NCI-H526 (cell line): ENCODE data around the gene PCED1A.
"Not testable (repeated sequence)": the region's sequence is repeated elsewhere in the genome, so short reads cannot be mapped to it uniquely, and the experiment has no call there.

Experiments used
- DNase-seq, 2 experiments: peaks; one replicate each; lab custom pipeline; 2025; lab: John Stamatoyannopoulos, UW

PCED1A gene

DNA sequence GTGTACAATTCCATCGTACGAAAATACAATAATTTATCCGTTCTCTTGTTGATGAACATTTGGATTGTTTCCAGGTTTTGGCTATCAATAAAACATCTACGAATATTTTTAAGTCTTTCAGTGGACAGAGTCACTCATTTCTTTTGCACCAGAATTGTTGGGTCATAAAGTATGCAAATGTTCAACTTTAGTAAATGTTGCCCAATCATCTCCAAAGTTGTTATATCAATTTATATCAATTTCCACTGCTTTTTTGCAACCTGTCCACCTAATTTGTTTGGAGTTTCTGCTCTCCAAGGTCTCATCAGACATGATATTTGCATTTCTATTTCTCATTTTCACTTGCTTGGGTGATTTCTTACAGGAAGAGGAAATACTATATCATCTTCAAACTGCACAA, 13.8 kb downstream of the PCED1A start:
- no peak for DNase-seq

DNA sequence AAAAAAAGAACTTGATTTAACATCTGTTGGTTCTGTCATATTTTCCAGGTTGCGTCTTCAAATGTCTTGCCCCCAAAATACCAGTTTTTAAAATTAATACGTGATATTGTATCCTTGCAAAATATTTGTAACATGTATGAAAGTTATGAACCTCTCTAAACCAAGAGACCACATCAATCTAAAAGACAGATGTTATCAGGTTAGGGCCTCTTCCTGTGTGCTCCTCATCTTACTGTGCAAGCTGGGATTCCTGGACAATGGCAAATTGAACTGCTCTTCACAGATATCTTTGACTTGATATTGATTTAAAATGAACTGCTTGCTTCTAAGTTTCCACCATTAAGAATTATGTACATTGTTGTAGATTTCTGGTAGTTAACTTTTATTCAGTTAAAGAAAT, 14.7 kb downstream of the PCED1A start:
- no peak for DNase-seq

DNA sequence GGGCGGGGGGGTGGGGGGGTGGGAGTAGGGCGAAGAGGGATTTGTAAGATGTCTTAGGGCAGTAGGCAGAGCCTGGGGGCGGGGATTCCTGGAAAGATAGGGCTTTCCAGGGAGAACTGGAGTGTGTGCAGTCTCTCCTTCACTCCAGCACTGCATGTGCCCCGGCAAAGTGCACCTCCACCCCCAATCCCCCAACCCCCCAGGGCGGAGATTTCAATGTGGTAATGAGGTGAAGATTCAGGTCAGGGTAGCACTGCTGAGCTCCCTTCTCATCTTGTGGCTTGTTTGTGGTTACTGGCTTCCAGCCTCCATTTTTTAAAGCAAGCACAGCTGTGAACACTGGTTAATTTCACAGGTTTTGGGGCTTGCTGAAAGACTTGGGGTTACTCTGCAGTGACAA, 18.4 kb downstream of the PCED1A start:
- no peak for DNase-seq

DNA sequence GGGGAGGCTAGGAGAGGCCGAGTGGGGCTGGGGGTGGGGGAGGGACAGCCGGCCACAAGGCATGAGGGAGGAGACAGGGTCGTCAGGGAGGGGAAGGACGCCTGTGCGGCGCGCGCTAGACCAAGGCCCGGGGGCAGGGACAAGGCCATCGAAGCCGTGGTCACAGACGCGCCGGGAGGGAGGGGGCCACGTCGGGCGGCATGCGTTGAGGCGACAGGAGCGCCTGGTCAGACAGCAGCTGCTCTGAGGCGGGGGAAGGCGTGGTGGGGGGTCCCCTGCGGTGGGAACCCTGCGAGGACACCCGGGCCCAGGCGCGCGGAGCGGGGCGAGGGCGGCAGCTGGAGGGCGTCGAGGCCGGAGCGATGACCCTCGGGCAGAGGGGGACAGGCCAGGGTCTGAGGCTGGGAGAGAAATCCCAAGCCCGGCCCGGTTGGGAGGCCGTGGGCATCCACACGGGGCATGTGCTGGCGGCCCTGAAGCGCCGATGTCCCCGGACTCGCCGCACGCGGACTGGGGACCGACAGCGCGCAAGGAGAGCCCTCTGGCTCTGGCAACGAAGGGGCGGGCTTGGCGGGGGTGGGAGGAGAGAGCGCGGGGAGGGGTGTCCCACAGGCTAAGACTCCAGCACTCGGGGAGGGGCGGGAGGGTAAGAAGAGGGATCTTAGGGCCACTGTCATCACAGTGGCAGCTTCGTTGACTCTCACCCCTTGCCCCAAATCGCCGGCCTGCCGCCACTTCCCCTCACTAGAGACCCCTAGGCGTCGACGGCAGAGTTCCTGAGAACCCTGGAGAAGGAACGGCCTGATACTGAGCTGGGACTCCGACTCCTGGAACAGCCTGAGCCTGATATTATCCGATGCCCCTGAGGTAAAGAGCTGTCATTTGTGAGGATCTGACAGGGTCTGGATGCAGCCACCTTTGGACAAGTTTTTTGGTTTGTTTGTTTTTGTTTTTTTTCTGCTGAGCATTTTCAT, 19.3 kb downstream of the PCED1A start:
- no peak for DNase-seq

DNA sequence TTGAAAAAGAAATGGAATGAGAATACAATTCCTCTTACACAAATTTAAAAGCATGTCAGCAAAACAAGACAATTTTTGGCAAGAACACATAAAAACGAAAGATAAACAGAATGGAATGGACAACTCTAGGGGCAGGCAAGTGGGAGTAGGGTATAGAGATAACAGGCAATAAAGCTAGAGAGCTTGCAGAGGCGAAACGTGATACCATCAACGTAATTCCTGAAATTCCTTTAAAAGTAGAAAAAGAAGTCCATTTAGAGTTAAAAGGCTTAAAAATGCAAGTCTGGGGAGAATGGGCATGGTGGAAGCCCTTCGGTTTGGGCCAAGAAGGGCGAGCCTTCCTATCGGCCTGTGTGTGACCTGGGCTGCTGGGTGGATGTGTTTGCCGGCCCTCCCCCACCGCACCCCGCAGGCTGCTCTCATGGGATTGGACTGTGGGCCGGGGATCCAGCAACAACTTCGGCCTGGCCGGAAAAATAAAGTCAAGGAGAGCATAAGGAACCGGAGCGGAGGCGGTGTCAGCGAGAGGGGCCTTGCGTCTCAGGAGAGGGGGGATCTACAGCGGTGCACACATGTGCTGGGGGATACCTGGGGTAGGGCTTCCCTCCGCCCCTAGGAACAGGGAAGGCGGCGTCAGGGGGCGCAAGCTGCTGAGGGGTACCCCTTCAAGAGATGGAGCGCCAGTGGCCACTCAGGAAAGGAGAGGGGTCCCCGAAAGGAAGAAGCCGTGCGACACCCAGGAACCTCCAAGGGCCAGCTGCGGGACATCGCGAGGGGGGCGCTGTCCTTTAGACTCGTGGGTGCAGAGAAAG, 20.2 kb downstream of the PCED1A start:
- no peak for DNase-seq

DNA sequence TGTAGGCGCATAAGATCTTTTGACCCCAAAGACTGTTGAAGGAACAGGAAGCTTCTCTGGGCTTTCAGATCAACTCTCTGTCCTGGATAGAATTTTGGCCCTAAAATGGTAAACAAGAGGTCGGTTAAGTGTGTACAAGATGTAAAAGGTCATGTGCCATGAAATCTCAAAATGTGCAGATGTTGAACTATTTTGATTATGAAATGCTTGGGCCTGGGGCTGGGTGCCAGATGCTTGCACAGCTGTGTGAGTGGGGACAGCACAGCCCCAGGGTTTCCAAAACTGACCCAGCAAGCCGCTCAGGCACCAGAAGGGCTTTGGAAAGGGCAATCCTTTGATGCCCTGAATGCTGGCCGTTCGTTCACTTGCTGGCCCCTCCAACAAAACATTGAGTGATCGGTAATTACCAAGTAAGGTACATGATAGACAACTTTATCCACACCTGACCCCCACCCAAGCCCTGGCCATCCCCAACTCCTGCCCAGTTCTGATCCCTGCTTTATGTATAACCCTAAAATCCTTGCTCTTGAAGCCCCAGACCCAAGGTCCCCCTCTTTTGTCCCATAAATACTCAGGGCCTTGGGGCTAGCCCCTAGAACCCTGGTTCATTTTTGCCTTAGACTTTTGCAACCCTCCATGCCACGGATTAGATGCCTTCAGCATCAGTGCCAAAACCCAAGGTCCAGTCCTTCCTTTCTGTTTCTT, 22.4 kb downstream of the PCED1A start:
- no peak for DNase-seq

DNA sequence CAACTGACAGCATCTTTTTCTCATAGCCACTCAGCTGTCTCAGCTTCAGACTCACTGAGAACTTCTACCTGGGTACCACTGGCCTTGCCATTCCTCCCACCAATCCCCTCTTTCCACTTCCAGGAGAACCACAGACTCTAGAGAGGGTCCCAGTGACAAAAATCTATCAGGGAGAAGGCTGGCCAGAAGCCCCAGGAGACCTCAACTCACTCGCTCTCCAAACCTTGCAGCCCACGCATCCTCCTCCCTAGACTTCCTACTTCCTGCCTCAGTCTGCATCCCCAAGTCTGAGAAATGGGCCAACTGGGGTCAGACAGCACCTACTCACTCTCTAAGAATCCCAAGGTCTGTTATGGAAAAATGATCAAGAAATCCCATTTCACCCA, 23.1 kb downstream of the PCED1A start:
- DNase-seq, result no peak

DNA sequence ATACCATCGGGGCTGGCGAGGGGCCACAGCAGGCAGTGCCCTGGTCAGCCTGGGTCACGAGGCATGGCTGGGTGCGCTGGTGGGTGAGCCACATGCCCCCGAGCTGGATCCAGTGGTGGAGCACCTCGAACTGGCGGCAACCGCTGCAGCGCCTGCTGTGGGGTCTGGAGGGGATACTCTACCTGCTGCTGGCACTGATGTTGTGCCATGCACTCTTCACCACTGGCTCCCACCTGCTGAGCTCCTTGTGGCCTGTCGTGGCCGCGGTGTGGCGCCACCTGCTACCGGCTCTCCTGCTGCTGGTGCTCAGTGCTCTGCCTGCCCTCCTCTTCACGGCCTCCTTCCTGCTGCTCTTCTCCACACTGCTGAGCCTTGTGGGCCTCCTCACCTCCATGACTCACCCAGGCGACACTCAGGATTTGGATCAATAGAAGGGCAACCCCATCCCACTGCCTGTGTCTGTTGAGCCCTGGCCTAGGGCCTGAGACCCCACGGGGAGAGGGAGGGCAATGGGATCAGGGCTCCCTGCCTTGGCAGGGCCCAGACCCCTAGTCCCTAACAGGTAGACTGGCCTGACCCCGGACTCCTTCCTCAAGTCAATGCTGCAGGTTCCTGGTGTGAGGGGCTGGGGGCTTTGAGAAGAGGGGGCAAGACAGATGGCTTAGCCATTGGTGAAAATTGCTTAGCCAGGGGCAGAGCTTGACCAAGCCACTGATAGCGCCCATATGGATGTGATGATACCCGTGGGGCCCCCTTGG, 23.7 kb downstream of the PCED1A start:
- peak in 1 of 2 experiments; percentile 41 for DNase-seq

DNA sequence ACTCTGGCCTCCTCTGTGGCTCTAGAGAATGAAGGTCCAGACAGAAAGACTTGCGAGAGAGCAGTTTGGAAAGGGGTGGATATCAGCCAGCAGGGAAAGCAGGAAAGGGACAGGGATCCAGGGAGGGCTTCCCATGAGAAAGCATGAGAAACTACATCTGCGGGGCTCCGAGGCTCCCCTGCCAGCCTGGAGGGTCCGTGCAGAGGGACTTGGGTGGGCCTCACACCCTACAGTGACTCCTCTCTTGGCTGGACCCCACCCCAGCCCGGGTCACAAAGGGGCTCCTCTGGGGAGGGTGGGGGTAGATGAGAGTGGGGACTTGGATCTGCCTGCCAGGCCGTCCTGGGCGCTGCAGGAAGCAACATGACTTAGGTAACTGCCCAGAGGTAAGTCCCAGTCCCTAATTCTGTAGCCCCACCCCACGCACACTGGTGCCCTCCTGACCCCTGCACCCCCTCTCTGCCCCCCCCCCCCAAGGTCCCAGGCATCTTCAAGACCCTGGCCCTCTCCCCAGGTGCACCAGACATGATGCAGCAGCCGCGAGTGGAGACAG, 24.3 kb downstream of the PCED1A start, which contains the start of gene TMEM239:
Gene TMEM239 (plus strand): TSS at position 335 of the 553 bp plus-strand sequence. CDS start 191 bp downstream, at position 526.
- DNase-seq, result no peak

DNA sequence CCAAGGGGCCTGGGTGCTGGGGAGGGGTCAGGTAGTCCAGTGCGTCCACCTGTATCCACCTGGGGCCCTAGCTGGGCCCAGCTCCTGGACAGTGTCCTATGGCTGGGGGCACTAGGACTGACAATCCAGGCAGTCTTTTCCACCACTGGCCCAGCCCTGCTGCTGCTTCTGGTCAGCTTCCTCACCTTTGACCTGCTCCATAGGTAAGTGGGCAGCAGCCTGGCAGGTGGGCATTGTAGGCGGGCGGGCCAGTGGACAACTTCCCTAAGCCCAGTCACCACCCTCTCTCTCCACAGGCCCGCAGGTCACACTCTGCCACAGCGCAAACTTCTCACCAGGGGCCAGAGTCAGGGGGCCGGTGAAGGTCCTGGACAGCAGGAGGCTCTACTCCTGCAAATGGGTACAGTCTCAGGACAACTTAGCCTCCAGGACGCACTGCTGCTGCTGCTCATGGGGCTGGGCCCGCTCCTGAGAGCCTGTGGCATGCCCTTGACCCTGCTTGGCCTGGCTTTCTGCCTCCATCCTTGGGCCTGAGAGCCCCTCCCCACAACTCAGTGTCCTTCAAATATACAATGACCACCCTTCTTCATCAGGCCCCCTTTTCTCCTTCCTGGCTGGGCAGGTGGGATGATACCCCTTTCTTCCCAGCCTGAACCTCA, 25.1 kb downstream of the PCED1A start:
- DNase-seq, result no peak

DNA sequence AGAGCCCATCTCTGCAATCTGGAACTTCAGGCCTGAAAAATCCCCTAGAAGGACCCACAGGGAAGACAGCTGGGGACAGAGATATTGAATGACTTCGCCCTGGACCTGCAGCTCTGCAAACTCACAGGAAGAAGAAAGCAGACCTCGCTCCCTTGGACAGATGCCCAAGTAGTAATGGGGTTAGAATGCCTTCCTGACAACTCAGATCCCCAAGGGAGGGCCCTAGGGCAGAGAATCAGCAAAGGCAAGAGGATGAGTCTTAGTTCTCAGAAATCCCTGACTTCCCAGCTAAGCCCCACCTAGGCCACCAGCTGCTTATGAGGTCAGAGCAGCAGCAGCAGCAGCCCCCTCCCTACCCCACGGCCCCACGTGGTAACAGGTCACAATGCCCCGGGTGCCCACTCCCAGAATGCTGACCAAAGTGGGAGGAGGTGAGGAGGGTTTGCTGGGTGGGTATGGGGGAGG, 25.8 kb downstream of the PCED1A start, which contains the start of gene C20orf141:
Gene C20orf141 (plus strand): TSS at position 401 of the 465 bp plus-strand sequence. CDS start 198 bp downstream, outside the sequence.
- no peak for DNase-seq

DNA sequence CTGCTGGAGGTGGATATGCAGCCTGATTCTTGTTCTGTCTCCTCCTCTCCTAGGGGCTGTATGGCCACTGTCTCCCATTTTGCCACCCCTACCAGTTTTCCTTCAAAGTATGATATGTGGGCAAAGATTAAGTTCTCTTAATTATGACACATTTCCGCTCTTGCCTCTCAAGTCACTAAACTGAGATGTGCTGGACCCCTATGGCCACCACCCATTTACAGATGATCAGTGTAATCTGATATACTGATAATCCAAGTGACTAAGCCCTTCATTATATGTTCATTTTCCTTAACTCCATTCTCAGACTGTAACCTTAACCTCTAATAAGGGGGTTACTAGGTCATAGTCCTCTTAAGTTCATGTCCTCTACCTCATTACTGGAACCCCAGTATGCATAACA, 26.4 kb downstream of the PCED1A start:
- DNase-seq, result no peak

DNA sequence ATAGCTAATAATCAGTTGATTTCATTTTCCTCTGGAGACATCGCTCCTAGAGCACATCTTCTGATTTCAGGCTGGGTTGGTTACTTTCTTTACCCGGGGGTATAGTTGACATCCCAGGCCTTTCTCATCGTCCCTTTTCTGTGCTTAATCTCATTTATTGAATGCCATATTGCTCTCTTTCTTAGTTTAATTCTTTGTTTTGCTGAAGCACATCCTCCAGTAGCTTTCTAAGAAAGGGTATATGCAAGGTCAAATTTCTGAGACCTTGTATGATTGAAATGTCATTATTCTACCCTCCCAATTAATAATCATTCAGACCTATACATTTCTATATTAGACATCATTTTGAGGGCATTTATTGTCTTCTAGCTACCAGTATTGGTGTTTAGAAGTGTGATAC, 28.3 kb downstream of the PCED1A start:
- DNase-seq, result no peak

DNA sequence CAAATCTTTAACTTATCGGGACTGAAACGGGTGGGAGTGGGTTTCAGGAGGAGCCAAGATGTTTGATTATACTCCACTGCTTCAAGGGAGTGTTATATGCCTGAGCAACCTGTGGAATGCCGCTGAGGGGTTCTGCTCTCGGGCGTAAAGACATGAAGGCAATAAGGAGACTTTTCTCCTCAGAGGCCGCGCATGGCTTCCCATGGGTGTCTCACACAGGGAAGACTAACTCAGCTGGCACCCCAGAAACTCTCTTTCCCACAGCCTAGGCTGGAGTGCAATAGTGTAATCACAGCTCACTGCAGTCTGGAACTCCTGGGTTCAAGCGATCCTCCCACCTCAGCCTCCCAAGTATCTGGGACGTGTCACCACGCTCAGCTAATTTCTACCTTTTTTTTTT, 30.8 kb downstream of the PCED1A start:
- no peak for DNase-seq

DNA sequence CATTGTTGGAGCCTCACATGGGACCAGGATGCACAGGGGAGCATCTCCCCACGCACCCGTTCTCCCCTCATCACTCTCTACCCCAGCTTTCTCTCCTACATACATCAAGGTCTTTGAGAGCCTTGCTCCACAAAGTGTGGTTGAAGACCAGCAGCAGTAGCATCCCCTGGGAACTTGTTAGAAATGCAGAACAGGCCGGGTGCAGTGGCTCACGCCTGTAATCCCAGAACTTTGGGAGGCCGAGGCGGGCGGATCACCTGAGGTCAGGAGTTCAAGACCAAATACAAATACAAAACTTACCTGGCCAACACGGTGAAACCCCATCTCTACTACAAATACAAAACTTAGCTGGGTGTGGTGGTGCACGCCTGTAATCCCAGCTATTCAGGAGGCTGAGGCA, 32.5 kb downstream of the PCED1A start:
- DNase-seq, result not testable (repeated sequence)

DNA sequence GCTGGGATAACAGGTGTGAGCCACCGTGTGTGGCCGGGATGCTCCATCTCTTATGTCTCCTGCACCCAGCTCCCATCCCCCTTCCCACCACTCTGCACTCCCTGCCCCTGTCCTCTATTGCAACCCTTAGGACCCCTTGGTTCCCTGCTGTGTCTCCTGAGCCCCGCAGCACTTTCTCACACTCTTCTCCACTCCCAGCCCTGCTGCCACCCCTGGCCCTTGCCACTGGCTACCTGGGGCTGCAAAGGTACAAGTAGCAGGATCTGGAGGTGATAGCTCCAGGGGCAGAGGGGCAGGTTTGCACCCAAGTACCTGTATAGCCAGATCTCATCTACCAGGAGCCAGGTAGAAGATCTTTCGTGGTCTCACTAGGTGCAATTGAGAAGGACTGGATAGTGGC, 33.4 kb downstream of the PCED1A start:
- no peak for DNase-seq

DNA sequence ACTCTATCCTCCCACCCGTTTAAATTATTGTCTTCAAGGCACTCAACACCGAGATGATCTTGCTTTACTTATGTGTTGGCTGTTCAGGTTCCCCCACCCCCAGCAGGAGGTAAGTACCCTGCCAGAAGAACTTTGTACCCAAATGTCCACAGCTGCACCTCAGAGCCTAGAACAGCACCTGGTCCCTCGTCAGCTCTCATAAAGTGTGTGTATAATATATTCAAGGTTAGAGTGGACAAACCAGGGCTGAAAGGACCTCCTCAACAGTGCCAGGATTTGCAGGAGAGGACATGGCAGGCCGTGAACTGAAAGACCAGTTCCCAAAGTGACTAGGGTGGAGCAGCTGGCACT, 34.1 kb downstream of the PCED1A start:
- DNase-seq, result no peak

DNA sequence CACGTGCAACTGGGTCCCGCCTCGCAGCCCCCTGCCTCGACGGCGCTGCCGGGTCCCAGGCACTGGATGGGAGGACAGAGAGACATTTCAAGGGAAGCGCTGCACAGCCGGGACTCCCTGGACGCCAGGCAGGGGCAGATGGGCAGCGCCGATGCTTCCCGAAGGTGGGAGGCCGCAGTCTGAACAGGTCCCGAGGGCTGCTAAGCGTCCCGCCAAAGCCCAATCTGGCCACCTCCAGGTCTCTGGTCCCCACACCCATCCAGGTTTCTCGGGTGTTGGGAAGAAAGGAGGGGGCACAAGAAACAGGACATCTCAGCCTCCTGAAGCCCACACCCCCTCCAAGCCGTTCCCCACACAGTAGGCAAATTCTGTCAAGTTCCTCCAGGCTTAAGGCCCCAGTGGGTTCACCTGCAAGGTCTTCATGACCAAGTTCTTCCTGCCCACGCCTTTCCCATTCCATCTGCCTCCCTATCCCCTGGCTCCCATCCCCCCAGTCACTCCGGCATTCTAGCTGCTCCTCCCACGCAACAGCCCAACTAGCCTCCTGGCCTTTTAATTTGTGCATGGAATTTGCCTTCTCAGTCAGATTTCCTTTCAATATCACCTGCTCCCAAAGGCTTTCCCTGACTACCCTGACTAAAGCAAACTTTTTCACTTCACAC, 34.6 kb downstream of the PCED1A start:
- peak in 1 of 2 experiments; percentile 21 for DNase-seq

DNA sequence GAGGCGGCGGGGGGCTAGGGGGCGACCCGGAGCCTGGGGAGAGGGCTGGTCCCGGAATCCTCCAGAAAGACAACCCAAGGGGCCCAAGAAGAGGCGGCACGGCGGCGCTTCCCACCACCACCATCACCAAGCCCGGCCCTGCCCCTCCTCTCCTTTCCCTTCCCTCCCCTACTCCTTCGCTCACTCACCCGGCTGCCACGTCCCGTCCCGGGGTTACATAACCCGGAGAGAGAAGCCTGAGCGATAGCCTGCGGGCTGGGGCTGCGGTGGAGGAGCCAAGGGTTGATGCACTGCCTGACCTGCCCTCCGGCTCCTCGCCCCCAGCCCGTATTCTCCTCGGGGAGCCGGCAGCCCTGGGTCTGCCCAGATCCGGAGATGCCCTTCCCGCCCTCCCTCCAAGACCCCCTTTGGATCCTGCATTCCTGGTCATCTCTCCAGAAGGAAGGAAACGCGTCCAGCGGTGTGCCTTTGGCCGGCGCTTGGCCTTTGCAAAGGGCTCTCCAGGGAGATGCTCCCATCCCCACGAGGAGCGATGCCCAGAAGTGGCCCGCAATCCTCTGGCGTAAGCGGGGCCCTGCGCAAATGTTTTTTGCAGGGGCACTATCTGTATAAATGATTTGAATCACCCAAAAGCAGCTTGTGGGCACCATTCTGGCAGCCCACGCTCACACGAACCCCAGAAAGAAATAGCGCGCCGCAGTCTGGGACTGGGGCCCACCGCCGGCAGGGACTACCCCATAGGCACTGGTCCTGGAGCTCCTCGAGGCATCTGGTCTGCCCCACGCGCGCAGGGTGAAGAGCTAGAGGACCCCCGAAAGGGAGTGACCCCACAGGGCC, 35.4 kb downstream of the PCED1A start:
- peak in 1 of 2 experiments; percentile 22 for DNase-seq
